Caco-2 (cell line): ENCODE results near the gene TSPAN12. TPM values are rescaled to one million over a fixed set of nuclear protein-coding genes. Genes with fewer than 3 reads are reported as not detected.

ENCODE experiments used
- BruUV-seq: library from RNA; stranded (reverse); fragments of 400-500 nt; replicated peaks from 2 replicates; lab custom pipeline; 2021; lab: Mats Ljungman, UMichigan
- CTCF ChIA-PET: fragments of 300-600 bp; sonication (Branson Sonifier 250); formaldehyde crosslinking; loops from one replicate; lab custom pipeline; 2022; ENCODE audit warnings: antibody characterized with exemption; lab: Charles Lee
- POLR2A ChIA-PET: fragments of 300-600 bp; sonication (Branson Sonifier 250); formaldehyde crosslinking; loops from one replicate; lab custom pipeline; 2022; ENCODE audit warnings: antibody characterized with exemption; lab: Charles Lee
- DNase-seq, 2 experiments: peaks; one replicate each; pipeline versions ENCODE4 v3.0.0 to v3.0.0-alpha.2; 2020 to 2022
- H3K27me3 ChIP-seq: replicated peaks from 2 replicates; pipeline ENCODE4 v1.6.0; 2011; ENCODE audit warnings: low read length; ENCODE audit not compliant: control insufficient read depth, insufficient read depth
- H3K36me3 ChIP-seq: 2 replicates; pipeline ENCODE4 v1.5.1; 2011; ENCODE audit warnings: low read length; ENCODE audit not compliant: control insufficient read depth, insufficient read depth
- H3K4me1 ChIP-seq: fragments of 250-450 bp; sonication (Bioruptor Pico); 2 replicates; pipeline ENCODE4 v1.5.1; 2020; ENCODE audit warnings: mild to moderate bottlenecking
- H3K4me3 ChIP-seq: 2 replicates; pipeline ENCODE4 v1.5.1; 2011; ENCODE audit warnings: low read depth, mild to moderate bottlenecking, control low read depth, low read length
- H3K9me3 ChIP-seq: fragments of 250-450 bp; sonication (Bioruptor Pico); 2 replicates; pipeline ENCODE4 v1.5.1; 2020; ENCODE audit warnings: mild to moderate bottlenecking, moderate library complexity
- H3K27ac Mint-ChIP-seq: one replicate; pipeline ENCODE4 v1.8.0; 2022; ENCODE audit warnings: mixed read lengths; ENCODE audit not compliant: unreplicated experiment
- H3K27me3 Mint-ChIP-seq: one replicate; pipeline ENCODE4 v1.8.0; 2022; ENCODE audit warnings: mixed read lengths; ENCODE audit not compliant: insufficient read depth, unreplicated experiment
- H3K36me3 Mint-ChIP-seq: one replicate; pipeline ENCODE4 v1.8.0; 2022; ENCODE audit warnings: mild to moderate bottlenecking, mixed read lengths; ENCODE audit not compliant: insufficient read depth, unreplicated experiment
- H3K4me1 Mint-ChIP-seq: one replicate; pipeline ENCODE4 v1.8.0; 2022; ENCODE audit warnings: low read depth, mixed read lengths; ENCODE audit not compliant: unreplicated experiment
- H3K4me3 Mint-ChIP-seq: one replicate; pipeline ENCODE4 v1.8.0; 2022; ENCODE audit warnings: mild to moderate bottlenecking, moderate library complexity, mixed read lengths; ENCODE audit not compliant: unreplicated experiment
- H3K9me3 Mint-ChIP-seq: one replicate; pipeline ENCODE4 v1.8.0; 2022; ENCODE audit warnings: mixed read lengths; ENCODE audit not compliant: unreplicated experiment
- CTCF ChIP-seq, 2 experiments: fragments of 200-600 bp in 1 of 2; IDR thresholded peaks; 1 replicate in 1 of 2; 2 replicates in 1 of 2; pipeline versions ENCODE4 v1.5.1 to v1.8.0; 2011 to 2022; ENCODE audit warnings: antibody characterized with exemption in 1 of 2, control low read depth in 1 of 2, inconsistent platforms in 1 of 2, low read depth in 1 of 2, low read length in 1 of 2, mild to moderate bottlenecking in 1 of 2, moderate library complexity in 1 of 2; ENCODE audit not compliant: insufficient read depth in 1 of 2, severe bottlenecking in 1 of 2, unreplicated experiment in 1 of 2
- intact Hi-C: fragments of 100-400 bp; cut with micrococcal nuclease; formaldehyde crosslinking; loops from one replicate; pipeline ENCODE4 v1.10.0; 2022; ENCODE audit not compliant: unreplicated experiment
- total RNA-seq: library from RNA; stranded (reverse); gene quantifications from 2 replicates; pipeline ENCODE4 v1.2.3, GENCODE V29; 2022

The TSPAN12 gene
- total RNA-seq, 1 experiment from 2014 or later, result 4.1 TPM

GRCh38 chr7:120877701-120878100, 19.8 kb upstream of the TSPAN12 start:
- CTCF ChIA-PET, result no interaction called here
- intact Hi-C loops, result no loop called here
- no peaks in the 10 kb centered on the region for H3K9me3 Mint-ChIP-seq

GRCh38 chr7:120876922-120877321, 19.0 kb upstream of the TSPAN12 start:
- DNase-seq, result no peak
- Histone ChIP-seq H3K4me1 (no peaks in the 10 kb centered on the region), H3K27me3 (no peaks in the 10 kb centered on the region), H3K36me3 (no peaks in the 10 kb centered on the region), H3K4me3 (no peak overlapping the region), H3K9me3 (no peaks in the 10 kb centered on the region)
- Mint-ChIP-seq H3K4me3 (no peak overlapping the region), H3K4me1 (no peaks in the 10 kb centered on the region), H3K27me3 (peaks cover 9% of the 10 kb centered on the region), H3K36me3 (no peaks in the 10 kb centered on the region), H3K9me3 (no peaks in the 10 kb centered on the region), H3K27ac (no peak overlapping the region)
- no peak for TF ChIP-seq CTCF (IDR thresholded peaks at IDR 0.05; ENCODE audit: insufficient read depth in 1 of 2, low read depth in 1 of 2, low read length in 1 of 2, severe bottlenecking in 1 of 2, unreplicated experiment in 1 of 2)
- ChIA-PET CTCF (no interaction called here), POLR2A (no interaction called here)
- intact Hi-C loops, result no loop called here
- BruUV-seq, result no TSS peak

More at GRCh38 chr7:120877701-120878100, 19.8 kb upstream of the TSPAN12 start:
- Mint-ChIP-seq H3K27me3 (peaks cover 9% of the 10 kb centered on the region), H3K36me3 (no peaks in the 10 kb centered on the region), H3K4me1 (no peaks in the 10 kb centered on the region), H3K4me3 (no peak overlapping the region), H3K27ac (no peak overlapping the region)
- POLR2A ChIA-PET, result no interaction called here
- TF ChIP-seq CTCF (IDR thresholded peaks at IDR 0.05; ENCODE audit: insufficient read depth in 1 of 2, low read depth in 1 of 2, low read length in 1 of 2, severe bottlenecking in 1 of 2, unreplicated experiment in 1 of 2), result no peak
- Histone ChIP-seq H3K4me1 (no peaks in the 10 kb centered on the region), H3K27me3 (no peaks in the 10 kb centered on the region), H3K4me3 (no peak overlapping the region), H3K9me3 (no peaks in the 10 kb centered on the region), H3K36me3 (no peaks in the 10 kb centered on the region)
- no TSS peak for BruUV-seq
- no peak for DNase-seq

DNA sequence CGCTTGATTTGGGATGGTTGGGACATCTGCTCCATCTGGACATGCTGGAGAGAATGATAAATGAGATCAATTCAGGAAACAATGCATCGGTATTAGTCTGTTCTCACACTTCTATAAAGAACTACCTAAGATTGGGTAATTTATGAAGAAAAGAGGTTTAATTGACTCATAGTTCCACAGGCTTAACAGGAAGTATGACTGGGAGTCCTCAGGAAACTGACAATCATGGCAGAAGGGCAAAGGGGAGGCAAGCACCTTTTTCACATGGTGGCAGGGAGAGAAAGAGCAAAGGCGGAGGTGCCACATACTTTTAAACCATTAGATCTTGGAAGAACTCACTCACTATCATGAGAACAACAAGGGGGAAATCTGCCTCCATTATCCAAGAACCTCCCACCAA, 16.8 kb upstream of the TSPAN12 start:
- DNase-seq, result no peak
- Mint-ChIP-seq H3K27ac (no peak overlapping the region), H3K36me3 (no peaks in the 10 kb centered on the region), H3K27me3 (peaks cover 12% of the 10 kb centered on the region), H3K9me3 (no peaks in the 10 kb centered on the region), H3K4me1 (no peaks in the 10 kb centered on the region), H3K4me3 (no peak overlapping the region)
- ChIA-PET POLR2A (no interaction called here), CTCF (no interaction called here)
- H3K4me3 ChIP-seq, result no peak overlapping the region
- no peaks in the 10 kb centered on the region for H3K36me3 ChIP-seq
- H3K27me3 ChIP-seq, result no peaks in the 10 kb centered on the region
- no TSS peak for BruUV-seq
- no peaks in the 10 kb centered on the region for H3K9me3 ChIP-seq
- intact Hi-C loops, result no loop called here
- no peak for TF ChIP-seq CTCF (IDR thresholded peaks at IDR 0.05; ENCODE audit: insufficient read depth in 1 of 2, low read depth in 1 of 2, low read length in 1 of 2, severe bottlenecking in 1 of 2, unreplicated experiment in 1 of 2)
- H3K4me1 ChIP-seq, result no peaks in the 10 kb centered on the region
